Suprapubic skin (tissue), 3 donors: ENCODE data around the gene WDR43.

Experiments used
- EP300 ChIP-seq: sonication (generic); formaldehyde crosslinking; IDR thresholded peaks from one replicate; pipeline ENCODE4 v1.6.1; 2017; ENCODE audit warnings: antibody characterized with exemption
- POLR2A ChIP-seq, 2 donors: fragments of 450-650 bp; IDR thresholded peaks; one replicate each; pipeline ENCODE4 v1.6.1; 2017; ENCODE audit warnings: antibody characterized with exemption in 2 of 2, mild to moderate bottlenecking in 2 of 2, moderate library complexity in 2 of 2
- TF ChIP-seq, protein P1 (sequence below), 2 donors: fragments of 200-600 bp in 1 of 2; fragments of 450-650 bp in 1 of 2; sonication (generic) in 1 of 2; IDR thresholded peaks; one replicate each; pipeline ENCODE4 v1.5.1; 2016 to 2019; ENCODE audit warnings: antibody characterized with exemption in 2 of 2, mild to moderate bottlenecking in 1 of 2, moderate library complexity in 1 of 2

DNA sequence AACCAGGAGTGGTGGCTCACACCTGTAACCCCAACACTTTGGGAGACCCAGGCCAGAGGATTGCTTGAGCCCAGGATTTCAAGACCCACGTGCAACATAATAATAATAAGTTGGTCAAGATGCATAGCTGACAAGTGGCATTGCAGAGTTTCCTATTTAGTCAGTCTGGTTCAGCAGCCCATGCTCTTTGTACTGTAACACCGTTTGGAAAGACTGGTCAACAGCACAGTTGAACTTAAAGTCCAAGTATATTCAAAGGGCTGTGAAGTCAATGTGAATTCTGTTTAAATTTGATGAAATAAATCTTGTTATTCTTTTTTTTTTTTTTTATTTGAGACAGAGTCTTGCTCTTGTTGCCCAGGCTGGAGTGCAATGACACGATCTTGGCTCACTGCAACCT, 22.8 kb upstream of the WDR43 start:
- no peak for TF ChIP-seq POLR2A (IDR thresholded peaks at IDR 0.05)
- TF ChIP-seq, protein P1, sequence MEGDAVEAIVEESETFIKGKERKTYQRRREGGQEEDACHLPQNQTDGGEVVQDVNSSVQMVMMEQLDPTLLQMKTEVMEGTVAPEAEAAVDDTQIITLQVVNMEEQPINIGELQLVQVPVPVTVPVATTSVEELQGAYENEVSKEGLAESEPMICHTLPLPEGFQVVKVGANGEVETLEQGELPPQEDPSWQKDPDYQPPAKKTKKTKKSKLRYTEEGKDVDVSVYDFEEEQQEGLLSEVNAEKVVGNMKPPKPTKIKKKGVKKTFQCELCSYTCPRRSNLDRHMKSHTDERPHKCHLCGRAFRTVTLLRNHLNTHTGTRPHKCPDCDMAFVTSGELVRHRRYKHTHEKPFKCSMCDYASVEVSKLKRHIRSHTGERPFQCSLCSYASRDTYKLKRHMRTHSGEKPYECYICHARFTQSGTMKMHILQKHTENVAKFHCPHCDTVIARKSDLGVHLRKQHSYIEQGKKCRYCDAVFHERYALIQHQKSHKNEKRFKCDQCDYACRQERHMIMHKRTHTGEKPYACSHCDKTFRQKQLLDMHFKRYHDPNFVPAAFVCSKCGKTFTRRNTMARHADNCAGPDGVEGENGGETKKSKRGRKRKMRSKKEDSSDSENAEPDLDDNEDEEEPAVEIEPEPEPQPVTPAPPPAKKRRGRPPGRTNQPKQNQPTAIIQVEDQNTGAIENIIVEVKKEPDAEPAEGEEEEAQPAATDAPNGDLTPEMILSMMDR (IDR thresholded peaks at IDR 0.05): no peak
- no peak for TF ChIP-seq EP300
